WTC11 (cell line): ENCODE results near the gene CD37.

ENCODE experiments used
- CBFB ChIP-seq: sonication (generic); formaldehyde crosslinking; IDR thresholded peaks from 2 replicates; pipeline ENCODE4 v1.8.1; 2022; ENCODE audit warnings: mild to moderate bottlenecking, low read depth, missing genetic modification reagents
- CREM ChIP-seq: sonication (generic); formaldehyde crosslinking; IDR thresholded peaks from 2 replicates; pipeline ENCODE4 v1.8.1; 2022; ENCODE audit warnings: mild to moderate bottlenecking, missing genetic modification reagents, moderate library complexity
- E2F4 ChIP-seq: sonication (generic); formaldehyde crosslinking; IDR thresholded peaks from 2 replicates; pipeline ENCODE4 v1.8.1; 2022; ENCODE audit warnings: low read depth, mild to moderate bottlenecking, moderate library complexity, missing genetic modification reagents, borderline replicate concordance
- NFE2L1 ChIP-seq: sonication (generic); formaldehyde crosslinking; IDR thresholded peaks from 2 replicates; pipeline ENCODE4 v1.8.1; 2023; ENCODE audit warnings: missing genetic modification reagents
- TP53 ChIP-seq: sonication (generic); formaldehyde crosslinking; IDR thresholded peaks from 2 replicates; pipeline ENCODE4 v1.8.1; 2023; ENCODE audit warnings: mild to moderate bottlenecking, missing genetic modification reagents
- ZBTB21 ChIP-seq: sonication (generic); formaldehyde crosslinking; IDR thresholded peaks from 2 replicates; pipeline ENCODE4 v1.8.1; 2023; ENCODE audit warnings: mild to moderate bottlenecking, missing genetic modification reagents, borderline replicate concordance
- ZNF263 ChIP-seq: sonication (generic); formaldehyde crosslinking; IDR thresholded peaks from 2 replicates; pipeline ENCODE4 v1.8.1; 2022; ENCODE audit warnings: low read depth, mild to moderate bottlenecking, moderate library complexity, missing genetic modification reagents
- ZNF317 ChIP-seq: sonication (generic); formaldehyde crosslinking; IDR thresholded peaks from 2 replicates; pipeline ENCODE4 v1.8.1; 2023; ENCODE audit warnings: low read depth, mild to moderate bottlenecking, moderate library complexity, missing genetic modification reagents, borderline replicate concordance
- ZNF416 ChIP-seq: fragments of 250-450 bp; sonication (Bioruptor Pico); IDR thresholded peaks from 2 replicates; pipeline ENCODE4 v1.9.0; 2021; ENCODE audit warnings: mild to moderate bottlenecking, inconsistent platforms
- TF ChIP-seq, protein P1 (sequence below): fragments of 250-450 bp; sonication (Bioruptor Pico); IDR thresholded peaks from 2 replicates; pipeline ENCODE4 v2.1.2; 2022; ENCODE audit warnings: mild to moderate bottlenecking, moderate library complexity
- TF ChIP-seq, protein P2 (sequence below): fragments of 200-600 bp; IDR thresholded peaks from 2 replicates; pipeline ENCODE4 v1.8.0; 2022; ENCODE audit warnings: antibody characterized with exemption
- TF ChIP-seq, protein P3 (sequence below): sonication (generic); formaldehyde crosslinking; IDR thresholded peaks from 2 replicates; pipeline ENCODE4 v1.8.1; 2022; ENCODE audit warnings: missing genetic modification reagents, borderline replicate concordance

GRCh38 chr19:49389406-49389805, 54.2 kb downstream of the CD37 start:
- TF ChIP-seq, protein P1, sequence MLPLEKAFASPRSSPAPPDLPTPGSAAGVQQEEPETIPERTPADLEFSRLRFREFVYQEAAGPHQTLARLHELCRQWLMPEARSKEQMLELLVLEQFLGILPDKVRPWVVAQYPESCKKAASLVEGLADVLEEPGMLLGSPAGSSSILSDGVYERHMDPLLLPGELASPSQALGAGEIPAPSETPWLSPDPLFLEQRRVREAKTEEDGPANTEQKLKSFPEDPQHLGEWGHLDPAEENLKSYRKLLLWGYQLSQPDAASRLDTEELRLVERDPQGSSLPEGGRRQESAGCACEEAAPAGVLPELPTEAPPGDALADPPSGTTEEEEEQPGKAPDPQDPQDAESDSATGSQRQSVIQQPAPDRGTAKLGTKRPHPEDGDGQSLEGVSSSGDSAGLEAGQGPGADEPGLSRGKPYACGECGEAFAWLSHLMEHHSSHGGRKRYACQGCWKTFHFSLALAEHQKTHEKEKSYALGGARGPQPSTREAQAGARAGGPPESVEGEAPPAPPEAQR (CRISPR knock-in tag) = no peak
- TF ChIP-seq ZBTB21 (CRISPR knock-in tag) (no peak), E2F4 (CRISPR knock-in tag) (no peak), CREM (no peak), ZNF263 (CRISPR knock-in tag) (no peak), ZNF416 (no peak), TP53 (no peak), CBFB (CRISPR knock-in tag) (no peak), NFE2L1 (CRISPR knock-in tag) (no peak), ZNF317 (CRISPR knock-in tag) (no peak)
- TF ChIP-seq, protein P2, sequence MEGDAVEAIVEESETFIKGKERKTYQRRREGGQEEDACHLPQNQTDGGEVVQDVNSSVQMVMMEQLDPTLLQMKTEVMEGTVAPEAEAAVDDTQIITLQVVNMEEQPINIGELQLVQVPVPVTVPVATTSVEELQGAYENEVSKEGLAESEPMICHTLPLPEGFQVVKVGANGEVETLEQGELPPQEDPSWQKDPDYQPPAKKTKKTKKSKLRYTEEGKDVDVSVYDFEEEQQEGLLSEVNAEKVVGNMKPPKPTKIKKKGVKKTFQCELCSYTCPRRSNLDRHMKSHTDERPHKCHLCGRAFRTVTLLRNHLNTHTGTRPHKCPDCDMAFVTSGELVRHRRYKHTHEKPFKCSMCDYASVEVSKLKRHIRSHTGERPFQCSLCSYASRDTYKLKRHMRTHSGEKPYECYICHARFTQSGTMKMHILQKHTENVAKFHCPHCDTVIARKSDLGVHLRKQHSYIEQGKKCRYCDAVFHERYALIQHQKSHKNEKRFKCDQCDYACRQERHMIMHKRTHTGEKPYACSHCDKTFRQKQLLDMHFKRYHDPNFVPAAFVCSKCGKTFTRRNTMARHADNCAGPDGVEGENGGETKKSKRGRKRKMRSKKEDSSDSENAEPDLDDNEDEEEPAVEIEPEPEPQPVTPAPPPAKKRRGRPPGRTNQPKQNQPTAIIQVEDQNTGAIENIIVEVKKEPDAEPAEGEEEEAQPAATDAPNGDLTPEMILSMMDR = no peak
- TF ChIP-seq, protein P3, sequence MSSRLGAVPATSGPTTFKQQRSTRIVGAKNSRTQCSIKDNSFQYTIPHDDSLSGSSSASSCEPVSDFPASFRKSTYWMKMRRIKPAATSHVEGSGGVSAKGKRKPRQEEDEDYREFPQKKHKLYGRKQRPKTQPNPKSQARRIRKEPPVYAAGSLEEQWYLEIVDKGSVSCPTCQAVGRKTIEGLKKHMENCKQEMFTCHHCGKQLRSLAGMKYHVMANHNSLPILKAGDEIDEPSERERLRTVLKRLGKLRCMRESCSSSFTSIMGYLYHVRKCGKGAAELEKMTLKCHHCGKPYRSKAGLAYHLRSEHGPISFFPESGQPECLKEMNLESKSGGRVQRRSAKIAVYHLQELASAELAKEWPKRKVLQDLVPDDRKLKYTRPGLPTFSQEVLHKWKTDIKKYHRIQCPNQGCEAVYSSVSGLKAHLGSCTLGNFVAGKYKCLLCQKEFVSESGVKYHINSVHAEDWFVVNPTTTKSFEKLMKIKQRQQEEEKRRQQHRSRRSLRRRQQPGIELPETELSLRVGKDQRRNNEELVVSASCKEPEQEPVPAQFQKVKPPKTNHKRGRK (CRISPR knock-in tag) = no peak
